GM13976 (cell line): ENCODE data around the gene TJAP1.

ENCODE experiments used
- DNase-seq: peaks from one replicate; pipeline ENCODE4 v3.0.0; 2012; ENCODE audit warnings: low spot score
- in situ Hi-C: fragments of 300-500 bp; cut with MboI; formaldehyde crosslinking; loops from one replicate; pipeline ENCODE4 v1.12.0; 2022; ENCODE audit warnings: low sequenced_read_pairs, mixed read lengths, inconsistent platforms; ENCODE audit not compliant: unreplicated experiment
- TF ChIP-seq, protein P1 (sequence below): IDR thresholded peaks from 2 replicates; pipeline ENCODE4 v1.5.1; 2012; ENCODE audit warnings: borderline replicate concordance, mild to moderate bottlenecking; ENCODE audit not compliant: insufficient read depth; ENCODE audit errors: extremely low read depth, missing control alignments, control extremely low read depth

TJAP1 gene

DNA sequence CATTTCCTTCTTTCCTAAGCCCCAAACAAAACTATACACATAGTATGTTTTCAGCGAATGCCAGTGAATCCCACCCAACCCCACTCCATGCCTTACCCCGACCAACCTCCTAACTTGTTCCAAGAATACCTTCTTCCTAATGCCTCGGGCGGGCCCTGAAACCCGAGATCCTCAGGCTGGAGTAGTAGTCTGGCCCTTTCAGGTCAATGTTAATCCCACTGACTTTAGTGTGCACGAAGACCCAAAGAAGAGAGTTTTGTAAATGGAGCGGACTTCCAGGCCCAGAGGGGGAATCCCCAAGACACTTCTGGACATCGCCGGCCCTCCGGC, 39.0 kb downstream of the TJAP1 start:
- in situ Hi-C loops, result no loop called here
- DNase-seq, result no peak
- TF ChIP-seq, protein P1, sequence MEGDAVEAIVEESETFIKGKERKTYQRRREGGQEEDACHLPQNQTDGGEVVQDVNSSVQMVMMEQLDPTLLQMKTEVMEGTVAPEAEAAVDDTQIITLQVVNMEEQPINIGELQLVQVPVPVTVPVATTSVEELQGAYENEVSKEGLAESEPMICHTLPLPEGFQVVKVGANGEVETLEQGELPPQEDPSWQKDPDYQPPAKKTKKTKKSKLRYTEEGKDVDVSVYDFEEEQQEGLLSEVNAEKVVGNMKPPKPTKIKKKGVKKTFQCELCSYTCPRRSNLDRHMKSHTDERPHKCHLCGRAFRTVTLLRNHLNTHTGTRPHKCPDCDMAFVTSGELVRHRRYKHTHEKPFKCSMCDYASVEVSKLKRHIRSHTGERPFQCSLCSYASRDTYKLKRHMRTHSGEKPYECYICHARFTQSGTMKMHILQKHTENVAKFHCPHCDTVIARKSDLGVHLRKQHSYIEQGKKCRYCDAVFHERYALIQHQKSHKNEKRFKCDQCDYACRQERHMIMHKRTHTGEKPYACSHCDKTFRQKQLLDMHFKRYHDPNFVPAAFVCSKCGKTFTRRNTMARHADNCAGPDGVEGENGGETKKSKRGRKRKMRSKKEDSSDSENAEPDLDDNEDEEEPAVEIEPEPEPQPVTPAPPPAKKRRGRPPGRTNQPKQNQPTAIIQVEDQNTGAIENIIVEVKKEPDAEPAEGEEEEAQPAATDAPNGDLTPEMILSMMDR, result no peak

DNA sequence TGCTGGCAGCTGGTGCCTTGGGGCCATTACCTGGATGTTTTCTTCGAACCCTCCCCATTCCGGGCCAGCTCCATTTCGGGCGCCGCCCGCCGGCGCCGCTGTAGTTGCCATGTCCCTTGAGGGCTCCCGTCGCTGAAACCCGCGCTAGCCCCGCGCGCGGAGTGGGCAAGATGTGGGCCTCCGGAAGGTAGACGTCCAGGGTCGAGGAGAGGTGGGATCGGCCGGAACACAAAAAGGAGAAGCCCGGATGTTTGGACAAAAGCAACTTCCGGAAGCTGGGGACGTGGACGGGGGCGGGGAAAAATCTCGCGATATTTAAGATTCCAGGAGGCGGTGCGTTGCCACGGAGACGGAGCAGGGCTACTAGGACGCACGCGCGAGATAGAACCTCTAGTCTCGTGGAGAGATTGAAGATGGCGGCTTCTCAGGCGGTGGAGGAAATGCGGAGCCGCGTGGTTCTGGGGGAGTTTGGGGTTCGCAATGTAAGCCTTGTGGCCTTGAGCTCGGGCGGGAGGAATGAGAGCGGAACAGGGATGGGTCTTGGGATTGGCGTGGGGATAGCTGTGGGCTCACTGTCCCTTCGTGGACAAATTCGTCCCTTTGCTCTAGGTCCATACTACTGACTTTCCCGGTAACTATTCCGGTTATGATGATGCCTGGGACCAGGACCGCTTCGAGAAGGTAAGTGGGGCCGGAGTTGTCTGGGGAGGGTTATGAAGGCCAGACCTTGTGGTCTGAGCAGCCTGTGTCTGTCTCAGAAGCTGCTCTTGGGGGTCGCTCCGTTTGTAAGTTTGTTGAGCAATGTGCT, 39.5 kb downstream of the TJAP1 start, which contains the start of the genes POLR1C and YIPF3:
Gene POLR1C, plus strand, starts transcription at position 393 of the 808 bp plus-strand sequence. Its CDS starts 21 bp downstream, at position 414.
Gene YIPF3, minus strand, starts transcription at position 230 of the 808 bp plus-strand sequence. Its CDS starts 119 bp downstream, at position 111.
- TF ChIP-seq, protein P1, result no peak
- in situ Hi-C loops, result no loop called here

DNA sequence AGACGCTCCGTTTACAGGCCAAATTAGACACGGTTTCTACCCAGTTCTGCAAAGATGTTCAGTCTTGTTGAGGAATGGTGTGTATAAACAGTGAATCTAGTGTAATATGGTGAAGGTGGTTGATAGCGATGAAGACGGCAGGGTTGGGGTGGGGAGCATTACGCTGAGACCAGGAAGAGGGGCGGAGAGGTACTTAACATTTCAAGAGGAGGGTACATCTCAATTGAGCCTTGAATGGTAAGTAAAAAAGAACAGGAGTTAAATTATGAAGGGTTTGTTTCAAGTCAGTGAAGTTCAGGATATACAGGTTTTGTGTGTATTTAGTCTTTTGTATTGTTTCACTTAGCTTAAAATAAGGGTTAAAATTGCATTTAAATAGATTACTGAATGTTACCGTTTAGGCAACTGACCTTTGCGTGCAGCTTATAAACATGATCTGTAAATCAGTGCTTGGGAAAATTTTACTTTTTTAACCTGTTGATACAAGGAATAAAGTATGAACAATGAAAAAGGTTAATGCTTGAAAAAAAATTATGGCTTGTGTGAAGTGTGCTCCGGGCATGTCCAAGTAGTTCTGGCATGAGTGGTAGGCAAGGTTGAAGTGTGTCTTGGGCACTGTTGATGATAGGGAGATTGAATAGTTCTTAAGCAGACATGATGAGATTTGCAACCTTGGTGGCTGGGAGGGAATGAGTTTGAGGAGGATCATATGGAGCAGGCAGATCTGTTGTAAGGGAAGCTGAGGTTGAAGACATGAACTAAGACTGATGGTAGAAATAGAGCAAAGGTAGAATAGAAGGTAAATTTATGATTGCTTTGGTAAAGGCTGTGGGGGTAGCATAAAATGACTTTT, 40.4 kb downstream of the TJAP1 start:
- TF ChIP-seq, protein P1, result no peak
- in situ Hi-C loops, result no loop called here
- no peak for DNase-seq

More for the DNA sequence above, 39.5 kb downstream of the TJAP1 start, which contains the start of the genes POLR1C and YIPF3:
- peak; percentile 98 for DNase-seq

DNA sequence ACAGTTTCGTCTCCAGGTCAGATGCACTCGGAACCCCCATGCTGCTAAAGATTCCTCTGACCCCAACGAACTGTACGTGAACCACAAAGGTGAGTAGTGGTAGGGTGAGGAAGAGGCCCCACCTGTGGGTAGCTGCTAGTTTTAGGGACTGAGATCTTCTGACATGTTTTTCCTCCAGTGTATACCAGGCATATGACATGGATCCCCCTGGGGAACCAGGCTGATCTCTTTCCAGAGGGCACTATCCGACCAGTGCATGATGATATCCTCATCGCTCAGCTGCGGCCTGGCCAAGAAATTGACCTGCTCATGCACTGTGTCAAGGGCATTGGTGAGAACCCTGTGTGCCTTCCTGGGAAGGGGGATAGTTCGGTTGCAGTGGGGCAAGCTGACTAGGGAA, 42.7 kb downstream of the TJAP1 start:
- in situ Hi-C loops, result no loop called here
- TF ChIP-seq, protein P1, result no peak
- no peak for DNase-seq

DNA sequence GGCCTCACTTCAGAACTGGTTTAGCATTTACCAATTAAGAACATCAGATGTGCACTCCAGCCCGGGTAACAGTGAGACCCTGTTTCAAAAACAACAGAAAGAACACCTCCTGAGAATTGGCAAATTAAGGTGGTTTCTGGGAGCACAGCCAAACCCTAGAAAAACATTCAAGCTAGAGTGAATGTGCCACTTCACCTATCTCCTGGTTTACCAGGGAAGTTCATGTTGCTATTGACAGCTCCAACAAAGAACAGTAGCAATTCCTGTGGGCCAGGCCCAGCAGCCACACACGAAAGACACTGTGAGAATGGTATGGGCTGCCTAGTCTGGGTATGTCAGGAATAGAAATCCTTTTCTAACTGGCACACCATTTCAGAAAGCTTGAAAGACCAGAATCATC, 44.5 kb downstream of the TJAP1 start:
- TF ChIP-seq, protein P1, result no peak
- in situ Hi-C loops, result no loop called here
- no peak for DNase-seq

DNA sequence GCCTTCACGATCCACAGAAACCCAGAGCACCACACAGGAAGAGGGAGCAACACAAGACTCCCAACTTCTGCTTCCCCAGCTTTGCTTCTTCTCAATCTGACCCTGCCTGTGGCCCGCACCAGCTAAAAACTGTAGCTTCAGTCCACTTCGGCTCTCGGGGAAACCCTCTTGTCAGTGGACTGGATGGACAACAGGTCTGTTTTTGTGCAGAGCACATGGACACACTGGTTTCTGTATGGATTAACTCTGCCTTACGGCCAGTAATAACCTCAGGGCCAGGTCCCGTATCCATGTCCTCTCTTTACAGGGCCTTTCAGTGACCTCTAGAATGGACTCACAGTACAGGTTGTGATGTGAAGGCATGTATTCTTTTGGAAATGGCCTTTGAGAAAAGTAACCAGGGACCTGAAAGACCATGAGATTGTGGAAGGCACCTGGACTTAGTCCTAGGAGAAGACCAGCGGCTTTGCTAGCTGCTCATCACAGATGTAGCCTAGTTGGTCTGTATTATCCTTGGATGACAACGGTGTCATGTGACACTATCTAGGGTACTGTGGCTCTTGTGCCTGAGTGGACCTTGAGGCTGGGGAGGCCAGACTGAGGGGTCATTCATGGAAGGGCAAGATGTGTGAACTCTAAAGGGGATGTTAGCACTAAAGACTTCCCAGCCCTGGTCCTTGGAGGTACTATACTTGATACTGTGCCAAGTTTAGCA, 45.3 kb downstream of the TJAP1 start:
- TF ChIP-seq, protein P1, result no peak
- DNase-seq, result no peak
- in situ Hi-C loops, result no loop called here
